Nephron progenitor cell (in vitro differentiated cells): ENCODE measurements around the gene TIMM10.

Experiments used
- DNase-seq: peaks from one replicate; pipeline ENCODE4 v3.0.0; 2021
- H3K27ac Mint-ChIP-seq: 2 replicates; pipeline ENCODE4 v1.8.0; 2021; ENCODE audit warnings: mild to moderate bottlenecking, moderate library complexity, mixed read lengths
- H3K27me3 Mint-ChIP-seq: 2 replicates; pipeline ENCODE4 v1.8.0; 2021; ENCODE audit warnings: mild to moderate bottlenecking, low read depth, mixed read lengths; ENCODE audit not compliant: poor library complexity
- H3K36me3 Mint-ChIP-seq: 2 replicates; pipeline ENCODE4 v1.8.0; 2021; ENCODE audit warnings: low read depth, mixed read lengths
- H3K4me1 Mint-ChIP-seq: 2 replicates; pipeline ENCODE4 v1.8.0; 2021; ENCODE audit warnings: mixed read lengths
- H3K4me3 Mint-ChIP-seq: 2 replicates; pipeline ENCODE4 v1.8.0; 2021; ENCODE audit warnings: mild to moderate bottlenecking, moderate library complexity, mixed read lengths
- H3K9me3 Mint-ChIP-seq: 2 replicates; pipeline ENCODE4 v1.8.0; 2021; ENCODE audit warnings: mild to moderate bottlenecking, moderate library complexity, mixed read lengths
- TF ChIP-seq, protein P1 (sequence below): fragments of 200-600 bp; sonication (generic); IDR thresholded peaks from 2 replicates; pipeline ENCODE4 v1.5.0; 2021; ENCODE audit warnings: antibody characterized with exemption

The TIMM10 gene

DNA sequence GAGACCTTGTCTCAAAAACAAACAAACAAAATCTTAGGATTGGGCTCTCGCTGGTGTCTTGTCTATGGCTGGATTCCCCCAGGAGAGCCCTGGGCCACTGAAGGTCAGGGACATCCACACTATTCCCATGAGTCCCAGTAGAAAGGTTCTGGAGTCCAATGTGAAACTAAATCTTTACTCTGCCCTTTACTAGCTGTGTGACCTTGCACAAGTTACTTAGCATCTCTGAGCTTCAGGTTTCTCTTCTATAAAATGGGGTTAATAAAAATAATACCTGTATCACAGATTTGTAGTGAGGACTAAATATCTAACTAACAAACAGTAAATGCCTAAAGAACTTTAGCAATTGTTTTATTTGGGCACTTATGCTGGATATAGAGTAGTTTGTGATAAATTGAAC, 24.0 kb downstream of the TIMM10 start:
- no peaks in the 10 kb centered on the region for H3K9me3 Mint-ChIP-seq

DNA sequence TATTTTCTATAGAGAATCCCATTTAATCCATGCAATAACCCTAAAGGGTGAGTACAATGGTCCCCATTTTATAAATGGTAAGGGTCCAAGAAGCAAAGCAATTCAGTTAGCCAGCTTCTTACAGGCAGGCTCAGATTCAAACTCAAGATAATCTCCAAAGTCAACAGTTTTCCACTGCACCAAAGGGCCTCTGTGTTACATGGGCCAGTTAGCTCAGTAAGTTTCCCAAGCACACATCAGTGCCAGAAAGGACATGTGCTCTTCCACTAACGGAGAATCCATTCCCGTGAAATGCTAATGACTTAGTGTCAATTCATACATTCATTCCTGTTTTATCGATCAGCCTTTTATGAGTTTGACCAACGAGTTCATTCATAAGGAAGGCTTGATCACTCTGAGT, 26.0 kb downstream of the TIMM10 start:
- H3K36me3 Mint-ChIP-seq = no peaks in the 10 kb centered on the region

More for the DNA sequence above, 24.0 kb downstream of the TIMM10 start:
- H3K27me3 Mint-ChIP-seq = peaks cover 7% of the 10 kb centered on the region
- H3K36me3 Mint-ChIP-seq = no peaks in the 10 kb centered on the region
- no peak overlapping the region for H3K27ac Mint-ChIP-seq
- TF ChIP-seq, protein P1, sequence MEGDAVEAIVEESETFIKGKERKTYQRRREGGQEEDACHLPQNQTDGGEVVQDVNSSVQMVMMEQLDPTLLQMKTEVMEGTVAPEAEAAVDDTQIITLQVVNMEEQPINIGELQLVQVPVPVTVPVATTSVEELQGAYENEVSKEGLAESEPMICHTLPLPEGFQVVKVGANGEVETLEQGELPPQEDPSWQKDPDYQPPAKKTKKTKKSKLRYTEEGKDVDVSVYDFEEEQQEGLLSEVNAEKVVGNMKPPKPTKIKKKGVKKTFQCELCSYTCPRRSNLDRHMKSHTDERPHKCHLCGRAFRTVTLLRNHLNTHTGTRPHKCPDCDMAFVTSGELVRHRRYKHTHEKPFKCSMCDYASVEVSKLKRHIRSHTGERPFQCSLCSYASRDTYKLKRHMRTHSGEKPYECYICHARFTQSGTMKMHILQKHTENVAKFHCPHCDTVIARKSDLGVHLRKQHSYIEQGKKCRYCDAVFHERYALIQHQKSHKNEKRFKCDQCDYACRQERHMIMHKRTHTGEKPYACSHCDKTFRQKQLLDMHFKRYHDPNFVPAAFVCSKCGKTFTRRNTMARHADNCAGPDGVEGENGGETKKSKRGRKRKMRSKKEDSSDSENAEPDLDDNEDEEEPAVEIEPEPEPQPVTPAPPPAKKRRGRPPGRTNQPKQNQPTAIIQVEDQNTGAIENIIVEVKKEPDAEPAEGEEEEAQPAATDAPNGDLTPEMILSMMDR = no peak
- peaks cover 8% of the 10 kb centered on the region for H3K4me1 Mint-ChIP-seq
- H3K4me3 Mint-ChIP-seq = no peak overlapping the region
- no peak for DNase-seq

DNA sequence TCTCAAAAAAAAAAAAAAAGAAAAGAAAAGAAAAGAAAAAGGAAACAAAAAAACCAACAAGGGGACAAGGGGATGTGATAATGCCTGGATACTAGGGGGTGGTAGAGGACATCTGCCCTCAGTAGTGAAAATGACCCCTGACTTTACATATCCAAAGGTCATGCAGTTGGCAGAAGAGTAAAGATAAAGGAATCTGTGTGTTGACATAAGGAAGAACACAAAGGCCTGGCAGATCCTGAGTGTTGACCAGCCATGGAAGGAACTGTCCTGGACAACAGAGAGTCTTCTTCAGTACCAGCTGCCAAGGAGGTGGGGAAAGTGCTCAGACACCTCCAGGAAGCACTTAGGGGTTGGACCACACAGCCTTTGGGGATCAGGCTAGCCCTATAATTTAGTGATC, 27.7 kb downstream of the TIMM10 start:
- TF ChIP-seq, protein P1 = no peak
- no peak overlapping the region for H3K4me3 Mint-ChIP-seq
- no peak overlapping the region for H3K27ac Mint-ChIP-seq
- no peaks in the 10 kb centered on the region for H3K36me3 Mint-ChIP-seq
- no peak for DNase-seq
- no peaks in the 10 kb centered on the region for H3K9me3 Mint-ChIP-seq
- H3K27me3 Mint-ChIP-seq = peaks cover 9% of the 10 kb centered on the region
- peaks cover 34% of the 10 kb centered on the region for H3K4me1 Mint-ChIP-seq

More for the DNA sequence above, 26.0 kb downstream of the TIMM10 start:
- Mint-ChIP-seq H3K27me3 (peaks cover 5% of the 10 kb centered on the region), H3K27ac (no peak overlapping the region), H3K4me3 (no peak overlapping the region), H3K4me1 (peaks cover 25% of the 10 kb centered on the region), H3K9me3 (no peaks in the 10 kb centered on the region)
- TF ChIP-seq, protein P1 = no peak
- no peak for DNase-seq

DNA sequence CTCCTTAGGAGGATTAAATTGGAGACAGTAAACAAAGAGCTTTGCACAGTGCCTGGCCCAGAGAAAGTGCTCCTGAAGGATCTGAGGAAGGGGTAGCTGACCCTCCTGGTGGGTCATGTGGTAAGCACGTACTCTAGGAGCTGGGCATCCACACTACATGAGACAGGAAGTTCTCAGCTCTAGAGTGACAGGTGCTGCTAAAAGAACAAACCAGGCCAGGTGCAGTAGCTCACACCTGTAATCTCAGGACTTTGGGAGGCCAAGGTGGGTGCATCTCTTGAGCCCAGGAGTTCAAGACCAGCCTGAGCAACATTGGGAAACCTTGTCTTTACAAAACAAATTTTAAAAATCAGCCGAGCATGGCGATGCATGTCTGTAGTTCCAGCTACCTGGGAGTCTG, 28.2 kb downstream of the TIMM10 start:
- no peak for DNase-seq
- TF ChIP-seq, protein P1 = no peak
- Mint-ChIP-seq H3K4me3 (no peak overlapping the region), H3K9me3 (no peaks in the 10 kb centered on the region), H3K27me3 (peaks cover 13% of the 10 kb centered on the region), H3K4me1 (peaks cover 37% of the 10 kb centered on the region), H3K27ac (no peak overlapping the region), H3K36me3 (no peaks in the 10 kb centered on the region)

DNA sequence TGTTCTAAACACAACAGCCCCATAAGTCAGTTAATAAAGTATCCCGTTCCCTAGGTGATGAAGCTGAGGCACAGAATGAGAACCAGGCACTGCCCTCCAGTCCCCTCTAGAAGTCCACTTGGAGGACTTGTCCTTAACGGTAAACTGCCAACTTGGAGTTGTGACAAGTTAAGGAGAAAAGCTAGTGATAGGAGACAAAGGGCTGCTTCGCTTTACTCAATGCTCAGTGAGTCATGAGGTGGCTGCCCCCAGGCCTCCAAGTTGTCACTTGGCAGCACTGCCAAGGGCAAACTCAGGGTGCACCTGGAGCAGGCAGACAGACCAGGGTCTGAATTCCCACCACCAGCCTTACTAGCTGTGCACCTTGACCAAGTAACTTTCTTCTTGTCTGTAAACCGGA, 28.6 kb downstream of the TIMM10 start:
- Mint-ChIP-seq H3K4me1 (peaks cover 41% of the 10 kb centered on the region), H3K9me3 (no peaks in the 10 kb centered on the region), H3K4me3 (no peak overlapping the region), H3K36me3 (no peaks in the 10 kb centered on the region), H3K27ac (no peak overlapping the region), H3K27me3 (peaks cover 14% of the 10 kb centered on the region)
- no peak for DNase-seq
- TF ChIP-seq, protein P1 = no peak

DNA sequence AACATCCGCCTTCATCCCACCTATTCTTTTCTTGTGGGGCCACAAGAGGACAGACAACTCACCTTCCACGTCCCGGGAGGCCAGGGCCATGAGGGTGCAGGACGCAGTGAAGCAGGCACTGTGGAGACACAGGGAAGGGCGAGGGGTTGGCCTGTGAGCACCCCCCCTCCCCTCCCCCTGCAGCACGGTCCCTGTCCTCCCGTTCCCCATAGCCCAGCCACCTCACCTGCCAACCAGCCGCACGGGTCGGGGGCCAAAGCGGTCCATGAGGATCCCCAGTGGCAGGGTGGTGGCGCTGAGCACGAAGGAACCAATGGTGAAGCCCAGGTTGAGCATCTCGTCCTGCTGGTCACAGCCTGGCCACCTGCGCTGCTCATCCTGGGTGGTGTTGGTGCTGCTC, 29.6 kb downstream of the TIMM10 start:
- TF ChIP-seq, protein P1 = no peak
- Mint-ChIP-seq H3K27ac (no peak overlapping the region), H3K9me3 (no peaks in the 10 kb centered on the region), H3K27me3 (peaks cover 16% of the 10 kb centered on the region), H3K36me3 (peaks cover 2% of the 10 kb centered on the region), H3K4me1 (peaks cover 51% of the 10 kb centered on the region), H3K4me3 (no peak overlapping the region)
- no peak for DNase-seq
